HG02623 (cell line): ENCODE results near the gene PHKA2.

Source experiments
- ATAC-seq: cut with Tn5 transposase; IDR thresholded peaks from one replicate; pipeline ENCODE4 v1.9.1; 2021; ENCODE audit warnings: moderate library complexity; ENCODE audit not compliant: unreplicated experiment

PHKA2 gene

GRCh38 chrX:18890049-18890381 is 93.9 kb downstream of the PHKA2 start:
- ATAC-seq, result no peak

GRCh38 chrX:18889346-18890048 is 94.4 kb downstream of the PHKA2 start:
- ATAC-seq, result no peak

GRCh38 chrX:18888281-18888680 is 95.6 kb downstream of the PHKA2 start:
- no peak for ATAC-seq

- no peak for ATAC-seq
These were observed 96.1 kb downstream of the PHKA2 start for GRCh38 chrX:18887825-18888212.

- no peak for ATAC-seq
These were observed 96.6 kb downstream of the PHKA2 start for GRCh38 chrX:18887177-18887824.

- peak; percentile 67 for ATAC-seq
These were observed 97.4 kb downstream of the PHKA2 start for GRCh38 chrX:18886344-18887161.

- ATAC-seq, result peak; percentile 35
These were observed 97.9 kb downstream of the PHKA2 start for GRCh38 chrX:18886005-18886343.

GRCh38 chrX:18885328-18886004 is 98.4 kb downstream of the PHKA2 start:
- ATAC-seq, result peak; percentile 18

- no peak for ATAC-seq
These were observed 99.0 kb downstream of the PHKA2 start for GRCh38 chrX:18884916-18885315.

GRCh38 chrX:18883961-18884765 is 99.8 kb downstream of the PHKA2 start:
- ATAC-seq, result no peak

- no peak for ATAC-seq
These were observed 100.5 kb downstream of the PHKA2 start for GRCh38 chrX:18883234-18883960.

GRCh38 chrX:18879144-18879543 is 104.8 kb downstream of the PHKA2 start:
- ATAC-seq, result no peak

GRCh38 chrX:18877469-18877868 is 106.4 kb downstream of the PHKA2 start:
- no peak for ATAC-seq

- ATAC-seq, result no peak
These were observed 108.5 kb downstream of the PHKA2 start for GRCh38 chrX:18875256-18875878.

- no peak for ATAC-seq
These were observed 109.2 kb downstream of the PHKA2 start for GRCh38 chrX:18874560-18875255.

- no peak for ATAC-seq
These were observed 110.1 kb downstream of the PHKA2 start for GRCh38 chrX:18873836-18874235.

- ATAC-seq, result no peak
These were observed 110.6 kb downstream of the PHKA2 start for GRCh38 chrX:18873189-18873791.

GRCh38 chrX:18872621-18873020 is 111.3 kb downstream of the PHKA2 start:
- ATAC-seq, result no peak

GRCh38 chrX:18871970-18872369 is 111.9 kb downstream of the PHKA2 start:
- no peak for ATAC-seq
